Brain microvascular endothelial cell (primary cell): ENCODE results near the gene SPG11.
A peak's percentile ranks its signal among the peaks of the same experiment; 100 is the strongest.

ENCODE experiments used
- DNase-seq: peaks from one replicate; pipeline ENCODE4 v3.0.0-alpha.2; 2020
- H3K27ac ChIP-seq: fragments of 250-450 bp; sonication (Bioruptor Pico); 2 replicates; pipeline ENCODE4 v1.5.1; 2020; ENCODE audit warnings: mild to moderate bottlenecking, moderate library complexity
- H3K27me3 ChIP-seq: fragments of 250-450 bp; sonication (Bioruptor Pico); replicated peaks from 2 replicates; pipeline ENCODE4 v1.5.1; 2020; ENCODE audit warnings: mild to moderate bottlenecking
- H3K36me3 ChIP-seq: fragments of 250-450 bp; sonication (Bioruptor Pico); replicated peaks from 2 replicates; pipeline ENCODE4 v1.5.1; 2020; ENCODE audit warnings: mild to moderate bottlenecking
- H3K4me3 ChIP-seq: 2 replicates; pipeline ENCODE4 v1.5.1; 2011; ENCODE audit warnings: low read depth, mild to moderate bottlenecking, control low read depth, low read length, moderate library complexity
- in situ Hi-C: cut with HindIII; loops from 2 replicates; pipeline ENCODE4 v1.10.0; 2017; ENCODE audit warnings: low sequenced_read_pairs, low pct_ligation_motif_present
- TF ChIP-seq, protein P1 (sequence below): IDR thresholded peaks from 2 replicates; pipeline ENCODE4 v1.5.1; 2011; ENCODE audit warnings: low read depth, mild to moderate bottlenecking, moderate library complexity, low read length, control low read depth, inconsistent platforms; ENCODE audit errors: missing control alignments

SPG11 gene

DNA sequence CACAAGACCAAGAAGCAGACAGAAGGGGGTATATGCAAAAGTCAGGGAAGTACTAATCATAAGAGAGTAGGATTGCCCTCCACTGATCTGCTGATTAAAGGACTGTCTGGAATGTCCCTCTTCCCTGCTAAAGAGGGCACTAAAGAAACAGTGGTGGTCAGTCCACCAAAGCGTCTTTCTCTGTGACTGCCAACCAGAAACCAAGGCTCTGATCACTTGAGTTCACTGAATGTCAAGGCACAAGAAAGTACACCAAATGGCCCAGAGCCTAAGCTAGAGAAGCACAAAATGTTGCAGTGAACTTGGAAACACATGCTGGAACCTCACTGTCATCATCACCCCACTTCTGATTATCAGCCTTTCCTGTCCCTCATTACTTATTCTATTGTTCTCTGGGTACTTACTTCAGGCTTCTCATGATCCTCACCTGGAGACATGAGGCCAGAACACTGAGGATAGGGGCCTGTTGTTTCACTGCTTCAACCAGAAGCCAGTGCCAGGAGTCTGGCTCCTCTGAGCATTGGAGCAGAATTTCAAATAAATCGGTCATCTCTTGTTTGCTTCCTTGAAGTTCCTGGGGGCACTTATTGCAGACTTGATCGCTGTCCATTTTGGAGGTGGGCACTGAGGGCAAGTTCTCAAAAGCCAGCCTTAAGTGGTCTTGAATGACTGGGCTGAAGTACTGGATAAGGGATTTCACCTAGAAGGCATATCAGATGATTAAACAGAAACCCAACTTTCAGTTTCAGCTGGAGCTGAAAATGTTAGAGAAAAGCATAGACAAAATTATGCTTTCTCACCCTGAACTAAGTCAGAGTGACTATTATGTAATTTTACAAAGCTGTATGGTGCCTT, 67.6 kb downstream of the SPG11 start:
- H3K36me3 ChIP-seq = peaks cover 52% of the 10 kb centered on the region
- DNase-seq = no peak
- no peak overlapping the region for H3K27ac ChIP-seq
- TF ChIP-seq, protein P1, sequence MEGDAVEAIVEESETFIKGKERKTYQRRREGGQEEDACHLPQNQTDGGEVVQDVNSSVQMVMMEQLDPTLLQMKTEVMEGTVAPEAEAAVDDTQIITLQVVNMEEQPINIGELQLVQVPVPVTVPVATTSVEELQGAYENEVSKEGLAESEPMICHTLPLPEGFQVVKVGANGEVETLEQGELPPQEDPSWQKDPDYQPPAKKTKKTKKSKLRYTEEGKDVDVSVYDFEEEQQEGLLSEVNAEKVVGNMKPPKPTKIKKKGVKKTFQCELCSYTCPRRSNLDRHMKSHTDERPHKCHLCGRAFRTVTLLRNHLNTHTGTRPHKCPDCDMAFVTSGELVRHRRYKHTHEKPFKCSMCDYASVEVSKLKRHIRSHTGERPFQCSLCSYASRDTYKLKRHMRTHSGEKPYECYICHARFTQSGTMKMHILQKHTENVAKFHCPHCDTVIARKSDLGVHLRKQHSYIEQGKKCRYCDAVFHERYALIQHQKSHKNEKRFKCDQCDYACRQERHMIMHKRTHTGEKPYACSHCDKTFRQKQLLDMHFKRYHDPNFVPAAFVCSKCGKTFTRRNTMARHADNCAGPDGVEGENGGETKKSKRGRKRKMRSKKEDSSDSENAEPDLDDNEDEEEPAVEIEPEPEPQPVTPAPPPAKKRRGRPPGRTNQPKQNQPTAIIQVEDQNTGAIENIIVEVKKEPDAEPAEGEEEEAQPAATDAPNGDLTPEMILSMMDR = no peak
- H3K27me3 ChIP-seq = no peaks in the 10 kb centered on the region
- H3K4me3 ChIP-seq = no peak overlapping the region
- in situ Hi-C loops = no loop called here

DNA sequence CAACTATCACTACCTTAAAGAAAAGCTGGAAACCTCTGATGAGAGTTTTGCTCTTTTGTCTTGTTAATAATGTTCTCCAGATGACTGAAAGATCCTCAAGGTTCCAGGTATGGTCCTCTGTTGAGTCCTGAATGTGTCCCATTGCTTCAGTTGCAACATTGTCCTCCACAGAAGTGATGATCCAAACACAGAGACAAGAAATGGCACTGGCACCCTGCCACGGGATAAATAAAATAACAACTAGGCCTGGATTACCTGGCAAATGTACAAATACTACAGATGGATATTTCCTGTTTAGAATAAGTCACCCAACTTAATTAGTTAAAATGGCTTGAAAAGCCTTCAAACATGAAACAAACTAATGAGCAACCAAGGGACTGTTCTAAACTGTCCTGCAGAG, 68.2 kb downstream of the SPG11 start:
- TF ChIP-seq, protein P1 = no peak
- H3K4me3 ChIP-seq = no peak overlapping the region
- no peak overlapping the region for H3K27ac ChIP-seq
- peaks cover 58% of the 10 kb centered on the region for H3K36me3 ChIP-seq
- in situ Hi-C loops = no loop called here
- DNase-seq = no peak
- H3K27me3 ChIP-seq = no peaks in the 10 kb centered on the region

- H3K27ac ChIP-seq = no peak overlapping the region
- TF ChIP-seq, protein P1 = peak; percentile 60
- peak; percentile 22 for DNase-seq
- in situ Hi-C loops = no loop called here
- no peaks in the 10 kb centered on the region for H3K27me3 ChIP-seq
- no peak overlapping the region for H3K4me3 ChIP-seq
- H3K36me3 ChIP-seq = peaks cover 60% of the 10 kb centered on the region
Observed at GRCh38 chr15:44593042-44593736, 70.3 kb downstream of the SPG11 start.

- in situ Hi-C loops = no loop called here
- Histone ChIP-seq H3K36me3 (peaks cover 60% of the 10 kb centered on the region), H3K27me3 (no peaks in the 10 kb centered on the region), H3K4me3 (no peak overlapping the region), H3K27ac (no peak overlapping the region)
- no peak for DNase-seq
- TF ChIP-seq, protein P1 = no peak
Observed at GRCh38 chr15:44591326-44591725, 72.1 kb downstream of the SPG11 start.

- TF ChIP-seq, protein P1 = no peak
- no peak for DNase-seq
- Histone ChIP-seq H3K4me3 (no peak overlapping the region), H3K27ac (no peak overlapping the region), H3K27me3 (no peaks in the 10 kb centered on the region), H3K36me3 (peaks cover 61% of the 10 kb centered on the region)
- in situ Hi-C loops = no loop called here
Observed at GRCh38 chr15:44588541-44588940, 74.9 kb downstream of the SPG11 start.
